Measurements from ENCODE around the gene FAM20C.

DNA sequence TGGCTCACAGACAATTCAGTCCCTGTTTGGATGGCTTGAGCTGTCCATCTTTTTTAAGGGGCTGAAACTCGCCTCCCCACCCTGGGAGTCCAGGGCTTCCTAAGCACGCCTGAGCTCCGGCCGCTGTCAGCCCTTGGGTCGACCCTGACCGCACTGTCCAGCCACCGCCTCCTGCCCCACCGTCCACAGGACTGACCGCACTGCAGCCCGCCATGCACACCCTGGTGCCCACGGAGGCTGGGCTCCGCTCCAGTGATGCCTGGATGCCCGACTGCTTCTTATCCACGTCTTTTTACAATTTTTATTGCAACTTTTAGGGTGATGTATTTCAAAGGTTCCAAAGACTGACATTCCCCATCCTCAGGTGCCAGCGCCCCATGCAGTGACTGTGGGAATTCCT lies 58.2 kb downstream of the FAM20C start:
- no peak for TF ChIP-seq POLR2A (IDR thresholded peaks at IDR 0.05)
- TF ChIP-seq, protein P1, sequence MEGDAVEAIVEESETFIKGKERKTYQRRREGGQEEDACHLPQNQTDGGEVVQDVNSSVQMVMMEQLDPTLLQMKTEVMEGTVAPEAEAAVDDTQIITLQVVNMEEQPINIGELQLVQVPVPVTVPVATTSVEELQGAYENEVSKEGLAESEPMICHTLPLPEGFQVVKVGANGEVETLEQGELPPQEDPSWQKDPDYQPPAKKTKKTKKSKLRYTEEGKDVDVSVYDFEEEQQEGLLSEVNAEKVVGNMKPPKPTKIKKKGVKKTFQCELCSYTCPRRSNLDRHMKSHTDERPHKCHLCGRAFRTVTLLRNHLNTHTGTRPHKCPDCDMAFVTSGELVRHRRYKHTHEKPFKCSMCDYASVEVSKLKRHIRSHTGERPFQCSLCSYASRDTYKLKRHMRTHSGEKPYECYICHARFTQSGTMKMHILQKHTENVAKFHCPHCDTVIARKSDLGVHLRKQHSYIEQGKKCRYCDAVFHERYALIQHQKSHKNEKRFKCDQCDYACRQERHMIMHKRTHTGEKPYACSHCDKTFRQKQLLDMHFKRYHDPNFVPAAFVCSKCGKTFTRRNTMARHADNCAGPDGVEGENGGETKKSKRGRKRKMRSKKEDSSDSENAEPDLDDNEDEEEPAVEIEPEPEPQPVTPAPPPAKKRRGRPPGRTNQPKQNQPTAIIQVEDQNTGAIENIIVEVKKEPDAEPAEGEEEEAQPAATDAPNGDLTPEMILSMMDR (IDR thresholded peaks at IDR 0.05): no peak
